Measurements from ENCODE around the gene CDK17. TPM values are rescaled to one million over a fixed set of nuclear protein-coding genes. Genes with fewer than 3 reads are reported as not detected.

The CDK17 gene
- total and polyA plus RNA-seq, 9 donors, result 13.8 to 59.2 (median 30.9) TPM

DNA sequence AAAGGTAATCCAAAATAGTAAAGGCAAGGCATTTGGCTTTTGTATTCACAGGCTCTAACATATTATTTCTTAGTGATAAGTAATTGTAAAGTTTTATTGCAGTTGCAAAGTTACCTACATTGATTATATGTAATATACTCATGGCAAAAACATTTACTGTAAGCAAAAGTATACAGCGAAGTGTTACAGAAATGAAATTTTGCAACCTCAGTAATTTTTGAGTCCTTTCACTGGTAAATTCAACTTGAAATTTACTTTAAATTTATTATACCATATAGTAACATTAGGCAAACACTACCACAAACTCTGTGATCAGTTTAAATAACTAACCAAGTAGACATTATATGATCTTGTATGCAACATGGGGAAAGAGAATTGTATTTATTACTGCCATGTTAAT, 89.0 kb downstream of the CDK17 start:
- DNase-seq, result no peak
- no peaks in the 10 kb centered on the region for H3K36me3 ChIP-seq

DNA sequence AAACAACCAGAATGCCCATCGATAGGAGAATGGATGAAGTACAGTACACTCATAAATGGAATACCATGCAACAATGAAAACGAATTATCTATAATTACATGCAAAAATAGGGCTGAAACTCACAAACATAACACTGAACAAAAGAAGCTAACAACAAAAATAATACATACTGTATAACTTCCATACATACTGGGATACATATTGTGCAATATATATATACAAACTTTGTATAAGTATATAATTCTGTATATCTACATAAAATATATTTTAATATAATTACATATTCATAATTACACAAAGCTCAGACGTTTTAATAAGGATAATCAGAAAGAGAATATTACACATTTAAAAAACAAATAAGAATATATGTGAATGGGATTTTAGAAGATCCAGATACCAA, 90.2 kb downstream of the CDK17 start:
- H3K4me1 ChIP-seq (ENCODE audit: insufficient read depth), result peaks cover 2% of the 10 kb centered on the region
- no peaks in the 10 kb centered on the region for H3K27me3 ChIP-seq
- no peak overlapping the region for H3K27ac ChIP-seq
- H3K4me3 ChIP-seq, result no peak overlapping the region
- no peaks in the 10 kb centered on the region for H3K9me3 ChIP-seq
- WGBS, 3 donors, result 90 to 94% (median 90%) methylated on average over 3 of the region's 3 CpGs
- intact Hi-C loops (cut with DNase I), result no loop called here
- H3K36me3 ChIP-seq, result no peaks in the 10 kb centered on the region
- TF ChIP-seq, protein P1, sequence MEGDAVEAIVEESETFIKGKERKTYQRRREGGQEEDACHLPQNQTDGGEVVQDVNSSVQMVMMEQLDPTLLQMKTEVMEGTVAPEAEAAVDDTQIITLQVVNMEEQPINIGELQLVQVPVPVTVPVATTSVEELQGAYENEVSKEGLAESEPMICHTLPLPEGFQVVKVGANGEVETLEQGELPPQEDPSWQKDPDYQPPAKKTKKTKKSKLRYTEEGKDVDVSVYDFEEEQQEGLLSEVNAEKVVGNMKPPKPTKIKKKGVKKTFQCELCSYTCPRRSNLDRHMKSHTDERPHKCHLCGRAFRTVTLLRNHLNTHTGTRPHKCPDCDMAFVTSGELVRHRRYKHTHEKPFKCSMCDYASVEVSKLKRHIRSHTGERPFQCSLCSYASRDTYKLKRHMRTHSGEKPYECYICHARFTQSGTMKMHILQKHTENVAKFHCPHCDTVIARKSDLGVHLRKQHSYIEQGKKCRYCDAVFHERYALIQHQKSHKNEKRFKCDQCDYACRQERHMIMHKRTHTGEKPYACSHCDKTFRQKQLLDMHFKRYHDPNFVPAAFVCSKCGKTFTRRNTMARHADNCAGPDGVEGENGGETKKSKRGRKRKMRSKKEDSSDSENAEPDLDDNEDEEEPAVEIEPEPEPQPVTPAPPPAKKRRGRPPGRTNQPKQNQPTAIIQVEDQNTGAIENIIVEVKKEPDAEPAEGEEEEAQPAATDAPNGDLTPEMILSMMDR (IDR thresholded peaks at IDR 0.05), result no peak
- TF ChIP-seq POLR2A (IDR thresholded peaks at IDR 0.05) (no peak), EP300 (IDR thresholded peaks at IDR 0.05) (no peak)
- DNase-seq, result no peak

More for the DNA sequence above, 89.0 kb downstream of the CDK17 start:
- Histone ChIP-seq H3K4me1 (ENCODE audit: insufficient read depth) (peaks cover 2% of the 10 kb centered on the region), H3K27ac (no peak overlapping the region), H3K27me3 (no peaks in the 10 kb centered on the region), H3K9me3 (no peaks in the 10 kb centered on the region), H3K4me3 (no peak overlapping the region)
- intact Hi-C loops (cut with DNase I), result no loop called here
- no peak for TF ChIP-seq EP300 (IDR thresholded peaks at IDR 0.05)
- TF ChIP-seq, protein P1 (IDR thresholded peaks at IDR 0.05), result no peak
- no peak for TF ChIP-seq POLR2A (IDR thresholded peaks at IDR 0.05)
- WGBS, 3 donors, result 96 to 100% (median 98%) methylated on average over 1 of the region's 1 CpG

DNA sequence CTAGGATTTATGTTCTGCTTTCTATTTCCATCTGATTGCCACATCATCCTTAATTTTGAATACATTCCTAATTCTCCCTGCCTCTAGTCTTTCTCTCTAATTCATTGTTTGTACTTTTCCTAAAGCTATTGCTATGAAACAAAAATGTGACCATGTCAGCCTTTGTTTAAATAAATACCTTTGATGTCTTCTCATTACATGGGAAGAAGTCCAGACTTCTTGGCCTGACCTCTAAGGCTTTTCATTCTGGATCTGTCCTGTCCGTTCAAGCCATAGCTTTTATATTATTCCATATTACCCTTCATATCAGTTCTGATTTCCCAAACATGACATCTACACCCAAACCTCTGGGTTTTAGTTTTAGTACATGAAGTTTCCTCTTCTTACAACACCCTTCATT, 91.4 kb downstream of the CDK17 start:
- no peak for DNase-seq
- Histone ChIP-seq H3K27me3 (no peaks in the 10 kb centered on the region), H3K36me3 (no peaks in the 10 kb centered on the region), H3K9me3 (no peaks in the 10 kb centered on the region), H3K4me3 (no peak overlapping the region), H3K4me1 (ENCODE audit: insufficient read depth) (no peaks in the 10 kb centered on the region), H3K27ac (no peak overlapping the region)
- TF ChIP-seq, protein P1 (IDR thresholded peaks at IDR 0.05), result no peak
- TF ChIP-seq EP300 (IDR thresholded peaks at IDR 0.05) (no peak), POLR2A (IDR thresholded peaks at IDR 0.05) (no peak)
- 39 to 42% (median 40%) methylated on average over 1 of the region's 1 CpG for WGBS, 3 donors
- intact Hi-C loops (cut with DNase I), result no loop called here

DNA sequence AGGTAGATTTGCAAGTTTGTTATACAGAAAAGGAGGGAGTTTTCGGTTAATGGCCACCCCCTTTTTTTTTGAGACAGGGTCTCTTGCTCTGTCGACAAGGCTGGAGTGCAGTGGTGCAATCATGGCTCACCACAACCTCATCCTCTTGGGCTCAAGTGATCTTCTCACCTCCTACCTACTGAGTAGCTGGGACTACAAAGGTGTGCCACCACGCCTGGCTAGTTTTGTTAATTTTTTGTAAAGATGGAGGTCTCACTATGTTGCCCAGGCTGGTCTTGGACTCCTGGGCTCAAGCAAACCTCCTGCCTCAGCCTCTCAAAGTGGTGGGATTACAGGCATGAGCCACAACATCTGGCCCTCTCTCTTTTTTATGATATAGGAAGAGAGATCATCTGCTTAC, 94.6 kb downstream of the CDK17 start:
- intact Hi-C loops (cut with DNase I), result no loop called here
- TF ChIP-seq POLR2A (IDR thresholded peaks at IDR 0.05) (no peak), EP300 (IDR thresholded peaks at IDR 0.05) (no peak)
- TF ChIP-seq, protein P1 (IDR thresholded peaks at IDR 0.05), result no peak

DNA sequence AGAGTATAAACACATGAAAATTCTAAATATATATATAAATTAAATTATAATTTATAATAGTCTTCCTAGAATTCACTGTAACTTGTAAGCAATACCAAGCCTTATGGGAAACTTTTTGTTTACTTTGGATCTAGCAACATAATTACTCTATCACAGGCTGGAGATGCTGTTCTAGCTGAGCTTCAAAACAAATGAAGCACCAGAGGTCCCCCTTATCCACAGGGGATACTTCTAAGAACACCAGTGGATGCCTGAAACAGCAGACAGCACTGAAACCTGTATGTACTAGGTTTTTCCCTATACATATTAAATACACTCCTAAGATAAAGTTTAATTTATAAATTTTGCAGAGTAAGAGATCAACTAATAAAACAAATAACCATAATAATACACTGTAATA, 96.6 kb downstream of the CDK17 start:
- no peak overlapping the region for H3K27ac ChIP-seq
- no peak overlapping the region for H3K4me3 ChIP-seq
- no peaks in the 10 kb centered on the region for H3K27me3 ChIP-seq
- intact Hi-C loops (cut with DNase I), result no loop called here
- no peak for DNase-seq
- no peaks in the 10 kb centered on the region for H3K4me1 ChIP-seq (ENCODE audit: insufficient read depth)
- no peaks in the 10 kb centered on the region for H3K36me3 ChIP-seq
- no peaks in the 10 kb centered on the region for H3K9me3 ChIP-seq
- TF ChIP-seq EP300 (IDR thresholded peaks at IDR 0.05), result no peak
- no peak for TF ChIP-seq POLR2A (IDR thresholded peaks at IDR 0.05)
- TF ChIP-seq, protein P1 (IDR thresholded peaks at IDR 0.05), result no peak

More for the DNA sequence above, 94.6 kb downstream of the CDK17 start:
- no peak for DNase-seq
- H3K36me3 ChIP-seq, result no peaks in the 10 kb centered on the region
- no peak overlapping the region for H3K27ac ChIP-seq
- no peak overlapping the region for H3K4me3 ChIP-seq
- H3K27me3 ChIP-seq, result no peaks in the 10 kb centered on the region
- H3K4me1 ChIP-seq (ENCODE audit: insufficient read depth), result no peaks in the 10 kb centered on the region
- no peaks in the 10 kb centered on the region for H3K9me3 ChIP-seq
- WGBS, 3 donors, result 95 to 99% (median 99%) methylated on average over 3 of the region's 3 CpGs
